HCT116 (cell line): ENCODE data around the gene UBASH3B. TPM values are rescaled to one million over a fixed set of nuclear protein-coding genes. Genes with fewer than 3 reads are reported as not detected.

Source experiments
- ATAC-seq: fragments of 200-7000 bp; cut with Tn5 transposase; 2 replicates; pipeline ENCODE4 v1.9.1; 2020; ENCODE audit warnings: mild to moderate bottlenecking, moderate library complexity
- BruUV-seq: library from RNA; stranded (reverse); fragments of 400-500 nt; replicated peaks from 2 replicates; lab custom pipeline; 2021; lab: Mats Ljungman, UMichigan
- CTCF ChIA-PET: fragments of 300-600 bp; sonication (Branson Sonifier 250); formaldehyde crosslinking; loops from one replicate; lab custom pipeline; 2021; ENCODE audit warnings: antibody characterized with exemption; lab: Charles Lee
- POLR2A ChIA-PET: fragments of 300-600, 350-600 bp; sonication (Branson Sonifier 250); formaldehyde crosslinking; loops from one replicate; lab custom pipeline; 2021; ENCODE audit warnings: antibody characterized with exemption; lab: Charles Lee
- RAD21 ChIA-PET, 2 experiments: fragments of 300-600 bp; sonication (Branson Sonifier 250); formaldehyde crosslinking; loops; one replicate each; lab custom pipeline; 2023; ENCODE audit warnings: low total read pairs in 2 of 2; ENCODE audit not compliant: uncharacterized antibody in 2 of 2, unreplicated experiment in 2 of 2, low non-redundant PET in 1 of 2; lab: Charles Lee
- DNase-seq: peaks from one replicate; pipeline ENCODE4 v3.0.0-alpha.2; 2010; ENCODE audit warnings: low read depth, low spot score
- H2AFZ ChIP-seq: fragments of 200-600 bp; shearing (Covaris generic), sonication (generic); 2 replicates; pipeline ENCODE4 v1.6.1; 2017; ENCODE audit warnings: low read depth, mixed run types, mixed read lengths, antibody characterized with exemption, low read length; ENCODE audit not compliant: poor library complexity, severe bottlenecking
- H3K27ac ChIP-seq: 2 replicates; pipeline ENCODE4 v1.5.1; 2012; ENCODE audit warnings: low read depth, low read length
- H3K27me3 ChIP-seq: fragments of 200-600 bp; sonication (generic); 2 replicates; pipeline ENCODE4 v1.6.1; 2016; ENCODE audit warnings: mixed run types, low read length, mixed read lengths; ENCODE audit not compliant: insufficient read depth
- H3K36me3 ChIP-seq, 2 experiments: fragments of 200-500 bp in 1 of 2; fragments of 200-600 bp in 1 of 2; sonication (Bioruptor generic) in 1 of 2; sonication (generic) in 1 of 2; 2 replicates each; pipeline versions ENCODE4 v1.5.1 to v1.6.1; 2014 to 2016; ENCODE audit warnings: low read length in 2 of 2, inconsistent platforms in 1 of 2, mixed read lengths in 1 of 2, mixed run types in 1 of 2; ENCODE audit not compliant: insufficient read depth in 2 of 2, control insufficient read depth in 1 of 2
- H3K4me1 ChIP-seq, 2 experiments: fragments of 200-600 bp in 1 of 2; sonication (generic) in 1 of 2; 2 replicates each; pipeline versions ENCODE4 v1.5.1 to v1.6.1; 2012 to 2017; ENCODE audit warnings: low read length in 2 of 2, inconsistent platforms in 1 of 2, mild to moderate bottlenecking in 1 of 2, mixed read lengths in 1 of 2, mixed run types in 1 of 2, moderate library complexity in 1 of 2; ENCODE audit not compliant: insufficient read depth in 2 of 2, control insufficient read depth in 1 of 2
- H3K4me2 ChIP-seq: fragments of 200-600 bp; sonication (generic); 2 replicates; pipeline ENCODE4 v1.6.1; 2017; ENCODE audit warnings: mixed run types, low read length, mixed read lengths
- H3K4me3 ChIP-seq, 2 experiments: fragments of 200-600 bp in 1 of 2; sonication (generic) in 1 of 2; replicated peaks in 1 of 2; 2 replicates each; pipeline ENCODE4 v1.5.1; 2011 to 2016; ENCODE audit warnings: low read length in 2 of 2, control low read depth in 1 of 2, low read depth in 1 of 2, mild to moderate bottlenecking in 1 of 2, mixed read lengths in 1 of 2, mixed run types in 1 of 2
- H3K79me2 ChIP-seq: fragments of 200-600 bp; sonication (generic); 2 replicates; pipeline ENCODE4 v1.6.1; 2017; ENCODE audit warnings: mild to moderate bottlenecking, mixed run types, low read length, moderate library complexity, mixed read lengths; ENCODE audit not compliant: insufficient read depth
- H3K9ac ChIP-seq: fragments of 200-600 bp; sonication (generic); 2 replicates; pipeline ENCODE4 v1.6.1; 2016; ENCODE audit warnings: low read length, mixed read lengths
- H3K9me2 ChIP-seq: fragments of 200-600 bp; sonication (generic), shearing (Covaris generic); 2 replicates; pipeline ENCODE4 v1.6.1; 2017; ENCODE audit warnings: mixed run types, mild to moderate bottlenecking, moderate library complexity; ENCODE audit not compliant: insufficient read depth
- H3K9me3 ChIP-seq, 2 experiments: fragments of 200-500 bp in 1 of 2; fragments of 200-600 bp in 1 of 2; sonication (Bioruptor generic) in 1 of 2; sonication (generic) in 1 of 2; 2 replicates each; pipeline ENCODE4 v1.6.1; 2014 to 2017; ENCODE audit warnings: low read length in 2 of 2, mixed read lengths in 2 of 2, inconsistent platforms in 1 of 2, low read depth in 1 of 2, mild to moderate bottlenecking in 1 of 2, mixed run types in 1 of 2, moderate library complexity in 1 of 2; ENCODE audit not compliant: control insufficient read depth in 1 of 2, insufficient read depth in 1 of 2
- H4K20me1 ChIP-seq: fragments of 200-600 bp; sonication (generic), shearing (Covaris generic); 2 replicates; pipeline ENCODE4 v1.6.1; 2017; ENCODE audit warnings: mixed run types, mild to moderate bottlenecking, moderate library complexity; ENCODE audit not compliant: insufficient read depth
- CBX3 ChIP-seq: IDR thresholded peaks from 2 replicates; pipeline ENCODE4 v1.6.1; 2012; ENCODE audit warnings: low read depth
- ZBTB33 ChIP-seq: IDR thresholded peaks from 2 replicates; pipeline ENCODE4 v1.6.1; 2011; ENCODE audit warnings: mild to moderate bottlenecking, low read length, moderate library complexity; ENCODE audit not compliant: insufficient replicate concordance; ENCODE audit errors: extremely low read depth
- ZNF274 ChIP-seq: fragments of 200-500 bp; sonication (Bioruptor generic); IDR thresholded peaks from 2 replicates; pipeline ENCODE4 v1.6.1; 2014; ENCODE audit warnings: mild to moderate bottlenecking, low read depth, low read length, inconsistent platforms
- intact Hi-C: fragments of 100-400 bp; cut with micrococcal nuclease; formaldehyde crosslinking; loops from 2 replicates; pipeline ENCODE4 v1.10.0; 2022
- total RNA-seq: library from RNA; stranded (reverse); gene quantifications from one replicate; pipeline ENCODE4 v1.2.1, GENCODE V29; 2021; ENCODE audit not compliant: unreplicated experiment
- TF ChIP-seq, protein P1 (sequence below), 3 experiments: fragments of 200-600 bp in 1 of 3; sonication (generic) in 1 of 3; IDR thresholded peaks in 2 of 3; conservative IDR thresholded peaks in 1 of 3; 2 replicates each; pipeline ENCODE4 v1.5.1; 2012 to 2017; ENCODE audit warnings: low read depth in 2 of 3, low read length in 2 of 3, antibody characterized with exemption in 1 of 3, borderline replicate concordance in 1 of 3, control low read depth in 1 of 3, mild to moderate bottlenecking in 1 of 3, mixed read lengths in 1 of 3, mixed run types in 1 of 3, moderate library complexity in 1 of 3; ENCODE audit not compliant: insufficient read depth in 1 of 3

UBASH3B gene
- total RNA-seq, 1 experiment from 2014 or later = 40.3 TPM

DNA sequence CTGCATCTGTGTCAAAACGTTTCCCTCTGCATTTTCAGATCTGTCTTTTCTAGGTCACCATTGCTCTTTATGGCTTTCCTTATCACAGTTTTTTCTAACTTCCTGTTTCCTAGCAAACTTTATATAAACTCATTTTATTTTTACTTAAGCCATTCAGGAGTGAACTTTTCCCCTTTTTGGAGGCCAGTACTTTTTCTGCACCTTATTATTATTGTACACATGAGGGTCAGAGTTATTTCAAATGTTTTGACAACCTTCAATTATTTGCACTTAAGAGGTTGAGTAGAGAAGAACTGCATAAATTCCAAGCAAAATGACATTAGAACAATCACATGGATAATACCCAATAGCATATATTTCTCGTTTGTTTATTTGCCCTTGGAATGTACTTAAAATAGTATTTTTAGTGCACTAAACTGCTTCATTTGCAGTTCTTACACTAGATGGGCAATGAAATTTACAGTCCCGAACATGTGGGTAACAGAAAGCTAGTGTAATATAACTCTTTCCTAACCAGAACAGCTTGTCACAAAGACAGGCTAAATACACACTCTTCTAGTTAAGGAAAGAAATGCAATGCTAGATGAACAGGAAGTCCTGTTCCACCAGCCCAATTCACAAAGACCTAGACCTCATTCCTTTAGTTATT, 79.5 kb downstream of the UBASH3B start:
- Histone ChIP-seq H3K27me3 (no peaks in the 10 kb centered on the region), H3K4me1 (peaks cover 0 to 19% of the 10 kb centered on the region in 2 experiments; a peak in 2 of 4 replicates), H3K27ac (no peak overlapping the region), H3K36me3 (no peaks in the 10 kb centered on the region), H3K9me2 (no peaks in the 10 kb centered on the region), H3K79me2 (no peaks in the 10 kb centered on the region), H3K9ac (no peak overlapping the region), H2AFZ (no peak overlapping the region), H3K4me2 (no peak overlapping the region), H4K20me1 (no peaks in the 10 kb centered on the region), H3K9me3 (no peaks in the 10 kb centered on the region), H3K4me3 (no peak overlapping the region)
- DNase-seq = no peak
- intact Hi-C loops = no loop called here
- CTCF ChIA-PET = no interaction called here
- RAD21 ChIA-PET = no interaction called here
- ATAC-seq = no peak
- POLR2A ChIA-PET = no interaction called here
- no TSS peak for BruUV-seq
- TF ChIP-seq, protein P1, sequence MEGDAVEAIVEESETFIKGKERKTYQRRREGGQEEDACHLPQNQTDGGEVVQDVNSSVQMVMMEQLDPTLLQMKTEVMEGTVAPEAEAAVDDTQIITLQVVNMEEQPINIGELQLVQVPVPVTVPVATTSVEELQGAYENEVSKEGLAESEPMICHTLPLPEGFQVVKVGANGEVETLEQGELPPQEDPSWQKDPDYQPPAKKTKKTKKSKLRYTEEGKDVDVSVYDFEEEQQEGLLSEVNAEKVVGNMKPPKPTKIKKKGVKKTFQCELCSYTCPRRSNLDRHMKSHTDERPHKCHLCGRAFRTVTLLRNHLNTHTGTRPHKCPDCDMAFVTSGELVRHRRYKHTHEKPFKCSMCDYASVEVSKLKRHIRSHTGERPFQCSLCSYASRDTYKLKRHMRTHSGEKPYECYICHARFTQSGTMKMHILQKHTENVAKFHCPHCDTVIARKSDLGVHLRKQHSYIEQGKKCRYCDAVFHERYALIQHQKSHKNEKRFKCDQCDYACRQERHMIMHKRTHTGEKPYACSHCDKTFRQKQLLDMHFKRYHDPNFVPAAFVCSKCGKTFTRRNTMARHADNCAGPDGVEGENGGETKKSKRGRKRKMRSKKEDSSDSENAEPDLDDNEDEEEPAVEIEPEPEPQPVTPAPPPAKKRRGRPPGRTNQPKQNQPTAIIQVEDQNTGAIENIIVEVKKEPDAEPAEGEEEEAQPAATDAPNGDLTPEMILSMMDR (IDR thresholded peaks at IDR 0.05 in 2 of 3, conservative IDR thresholded peaks at IDR 0.05 in 1 of 3; ENCODE audit: borderline replicate concordance in 1 of 3, insufficient read depth in 1 of 3, low read depth in 2 of 3, low read length in 2 of 3) = no peak
- no peak for TF ChIP-seq ZBTB33
- TF ChIP-seq CBX3 = no peak
- no peak for TF ChIP-seq ZNF274
- TF ChIP-seq, all 23 proteins: peak for 0
